ENCODE results near the gene CARMIL1. TPM values are rescaled to one million over a fixed set of nuclear protein-coding genes. Genes with fewer than 3 reads are reported as not detected.

The CARMIL1 gene
- total RNA-seq, 1 donor from 2014 or later: 30.4 TPM

DNA sequence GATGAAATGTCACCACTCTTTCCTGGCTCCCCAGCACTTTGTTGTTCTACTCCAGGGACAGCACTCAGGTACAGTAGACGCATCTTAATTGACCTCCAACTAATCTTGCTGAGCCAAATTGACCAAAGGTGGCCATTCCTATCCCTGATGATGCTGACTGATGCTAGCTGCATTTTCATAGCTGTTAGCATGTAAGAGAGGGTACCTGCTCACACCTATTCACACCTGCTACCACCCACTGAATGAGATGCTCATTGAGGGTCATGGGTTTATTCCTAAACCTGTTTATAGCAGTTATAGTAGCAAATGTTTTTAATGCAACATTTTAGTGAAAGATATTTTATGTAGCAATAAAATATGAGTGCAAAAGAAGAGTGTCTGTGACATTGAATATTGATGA lies 145.1 kb downstream of the CARMIL1 start:
- intact Hi-C loops (cut with DNase I): no loop called here
- no peaks in the 10 kb centered on the region for H3K36me3 ChIP-seq

DNA sequence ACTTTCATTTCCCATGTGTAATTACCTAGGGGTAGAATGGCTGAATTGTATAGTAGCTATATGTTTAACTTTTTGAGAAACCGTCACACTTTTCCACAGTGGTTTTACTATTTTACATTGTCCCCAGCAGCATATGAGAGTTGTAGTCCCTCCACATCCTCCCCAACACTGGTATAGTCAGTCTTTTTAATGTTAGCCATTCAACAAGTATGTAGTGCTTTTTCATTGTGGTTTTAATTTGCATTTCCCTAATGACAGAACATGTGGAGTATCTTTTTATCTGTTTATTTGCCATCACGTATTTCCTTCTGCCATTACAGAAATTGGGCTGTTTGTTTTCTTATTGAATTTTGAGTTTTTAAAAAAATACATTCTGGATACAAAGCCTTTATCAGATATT lies 148.4 kb downstream of the CARMIL1 start:
- Histone ChIP-seq H3K27ac (no peak overlapping the region), H3K4me1 (no peaks in the 10 kb centered on the region), H3K36me3 (no peaks in the 10 kb centered on the region), H3K27me3 (ENCODE audit: low read depth) (no peaks in the 10 kb centered on the region), H3K9me3 (no peaks in the 10 kb centered on the region), H3K4me3 (no peak overlapping the region)
- TF ChIP-seq, protein P1, sequence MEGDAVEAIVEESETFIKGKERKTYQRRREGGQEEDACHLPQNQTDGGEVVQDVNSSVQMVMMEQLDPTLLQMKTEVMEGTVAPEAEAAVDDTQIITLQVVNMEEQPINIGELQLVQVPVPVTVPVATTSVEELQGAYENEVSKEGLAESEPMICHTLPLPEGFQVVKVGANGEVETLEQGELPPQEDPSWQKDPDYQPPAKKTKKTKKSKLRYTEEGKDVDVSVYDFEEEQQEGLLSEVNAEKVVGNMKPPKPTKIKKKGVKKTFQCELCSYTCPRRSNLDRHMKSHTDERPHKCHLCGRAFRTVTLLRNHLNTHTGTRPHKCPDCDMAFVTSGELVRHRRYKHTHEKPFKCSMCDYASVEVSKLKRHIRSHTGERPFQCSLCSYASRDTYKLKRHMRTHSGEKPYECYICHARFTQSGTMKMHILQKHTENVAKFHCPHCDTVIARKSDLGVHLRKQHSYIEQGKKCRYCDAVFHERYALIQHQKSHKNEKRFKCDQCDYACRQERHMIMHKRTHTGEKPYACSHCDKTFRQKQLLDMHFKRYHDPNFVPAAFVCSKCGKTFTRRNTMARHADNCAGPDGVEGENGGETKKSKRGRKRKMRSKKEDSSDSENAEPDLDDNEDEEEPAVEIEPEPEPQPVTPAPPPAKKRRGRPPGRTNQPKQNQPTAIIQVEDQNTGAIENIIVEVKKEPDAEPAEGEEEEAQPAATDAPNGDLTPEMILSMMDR (IDR thresholded peaks at IDR 0.05): no peak
- intact Hi-C loops (cut with DNase I): no loop called here
- no peak for DNase-seq
- no peak for ATAC-seq

More for the DNA sequence above, 145.1 kb downstream of the CARMIL1 start:
- Histone ChIP-seq H3K9me3 (no peaks in the 10 kb centered on the region), H3K27me3 (ENCODE audit: low read depth) (no peaks in the 10 kb centered on the region), H3K4me1 (no peaks in the 10 kb centered on the region), H3K4me3 (no peak overlapping the region), H3K27ac (no peak overlapping the region)
- TF ChIP-seq, protein P1 (IDR thresholded peaks at IDR 0.05): no peak
- DNase-seq (no peak), ATAC-seq (no peak)

DNA sequence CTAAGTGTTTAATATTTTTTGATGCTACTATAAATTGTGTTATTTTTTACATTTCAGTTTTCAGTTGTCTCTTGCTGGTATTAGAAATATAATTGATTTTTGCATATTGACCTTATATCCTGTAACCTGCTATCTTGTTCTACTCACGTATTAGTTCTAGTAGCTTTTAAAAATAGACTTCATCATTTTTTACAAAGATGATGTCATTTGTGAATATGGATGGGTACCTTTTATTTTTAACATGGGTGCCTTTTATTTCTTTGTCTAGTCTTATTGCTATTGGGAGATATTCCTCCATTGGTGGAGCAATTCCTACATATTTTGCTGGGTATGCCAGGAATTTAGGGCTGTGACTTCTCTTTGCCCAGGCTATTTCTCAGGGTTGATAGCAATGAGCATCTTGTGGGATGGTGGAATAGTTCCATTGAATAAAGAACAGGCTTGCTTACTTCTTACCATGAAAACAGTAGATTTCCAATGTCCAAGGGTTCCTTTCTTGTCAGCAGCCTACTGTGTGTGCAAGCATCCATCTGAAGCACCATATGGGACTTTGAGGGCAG lies 149.7 kb downstream of the CARMIL1 start:
- Histone ChIP-seq H3K27ac (no peak overlapping the region), H3K4me3 (no peak overlapping the region), H3K36me3 (no peaks in the 10 kb centered on the region), H3K4me1 (no peaks in the 10 kb centered on the region), H3K9me3 (no peaks in the 10 kb centered on the region), H3K27me3 (ENCODE audit: low read depth) (no peaks in the 10 kb centered on the region)
- intact Hi-C loops (cut with DNase I): no loop called here
- DNase-seq: no peak
- TF ChIP-seq, protein P1 (IDR thresholded peaks at IDR 0.05): no peak
- ATAC-seq: no peak

DNA sequence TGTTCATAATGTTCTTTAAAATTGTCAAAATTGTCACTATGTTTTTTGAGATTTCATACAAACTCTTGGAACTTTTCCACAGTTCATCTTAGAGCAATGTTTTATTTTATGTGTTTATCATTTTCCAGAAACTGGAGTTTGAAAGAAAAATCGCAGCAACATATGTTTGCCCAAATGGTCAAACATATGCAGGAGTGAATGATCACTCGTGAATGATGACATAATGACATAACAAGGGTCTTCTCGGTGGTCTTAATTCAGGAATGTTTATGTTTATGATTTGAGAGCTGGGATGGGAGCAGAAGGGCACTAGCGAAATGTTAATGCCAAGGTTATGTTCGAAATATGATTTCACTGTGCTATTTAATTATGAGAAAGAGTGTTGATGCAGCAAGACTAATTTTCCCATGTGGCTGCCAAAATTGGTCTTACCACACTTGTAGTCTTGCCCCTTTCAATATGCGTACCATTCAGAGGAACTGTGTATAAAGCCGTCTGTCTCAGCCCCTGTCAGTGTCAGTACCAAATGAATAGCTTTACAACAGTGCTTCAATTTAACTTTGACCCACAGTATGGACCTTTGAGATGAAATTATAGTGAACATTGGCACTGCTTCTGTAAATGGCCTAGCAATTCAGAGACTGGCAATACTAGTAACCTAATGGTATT lies 152.3 kb downstream of the CARMIL1 start:
- Histone ChIP-seq H3K36me3 (no peaks in the 10 kb centered on the region), H3K4me3 (no peak overlapping the region), H3K9me3 (no peaks in the 10 kb centered on the region), H3K27ac (no peak overlapping the region), H3K27me3 (ENCODE audit: low read depth) (no peaks in the 10 kb centered on the region), H3K4me1 (no peaks in the 10 kb centered on the region)
- DNase-seq: no peak
- intact Hi-C loops (cut with DNase I): no loop called here
- no peak for ATAC-seq
- TF ChIP-seq, protein P1 (IDR thresholded peaks at IDR 0.05): no peak

DNA sequence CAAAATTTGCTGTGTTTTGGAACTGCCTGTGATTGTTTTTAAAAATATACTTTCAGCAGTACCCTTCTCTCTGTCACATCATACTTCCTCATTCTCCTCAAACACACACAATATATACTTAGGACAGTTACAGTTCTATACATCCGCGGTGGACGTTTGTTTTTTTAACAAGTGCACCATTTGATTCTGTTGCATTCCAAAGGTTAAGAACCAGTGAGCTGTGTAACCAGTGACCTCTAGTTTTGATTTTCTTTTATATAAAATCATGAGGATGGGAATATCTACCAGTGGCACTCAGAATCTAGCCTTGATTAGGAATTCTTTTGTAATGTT lies 152.8 kb downstream of the CARMIL1 start:
- intact Hi-C loops (cut with DNase I): no loop called here

More for the DNA sequence above, 152.8 kb downstream of the CARMIL1 start:
- H3K4me1 ChIP-seq: no peaks in the 10 kb centered on the region
- DNase-seq (no peak), ATAC-seq (no peak)
- H3K4me3 ChIP-seq: no peak overlapping the region
- no peaks in the 10 kb centered on the region for H3K9me3 ChIP-seq
- H3K27me3 ChIP-seq (ENCODE audit: low read depth): no peaks in the 10 kb centered on the region
- no peak overlapping the region for H3K27ac ChIP-seq
- no peaks in the 10 kb centered on the region for H3K36me3 ChIP-seq
- TF ChIP-seq, protein P1 (IDR thresholded peaks at IDR 0.05): no peak

Measured in lower lobe of right lung (tissue), 2 donors.